ENCODE results near the gene RETREG3. TPM values are rescaled to one million over a fixed set of nuclear protein-coding genes. Genes with fewer than 3 reads are reported as not detected.

Gene RETREG3
- total and polyA plus RNA-seq, 9 of the 15 experiments (the other 6 are each of a cell fraction or from before 2014, with no cell fraction given) = 4.1 to 39.0 (median 16.9) TPM

- TF ChIP-seq UBTF (IDR thresholded peaks at IDR 0.05; ENCODE audit: borderline replicate concordance in 1 of 2, low read depth in 2 of 2, low read length in 2 of 2) (peak in 1 of 2 experiments; percentile 26; a peak in 1 of 4 replicates), RBM15 (IDR thresholded peaks at IDR 0.05; ENCODE audit: insufficient read depth, low read length) (no peak), ZBTB40 (IDR thresholded peaks at IDR 0.05) (peak; percentile 69), ZBTB40 (CRISPR knock-in tag; IDR thresholded peaks at IDR 0.05) (no peak), REST (IDR thresholded peaks at IDR 0.05; ENCODE audit: borderline replicate concordance) (peak; percentile 84), REST (CRISPR knock-in tag; IDR thresholded peaks at IDR 0.05; ENCODE audit: low read depth) (peak; percentile 86)
Observed at GRCh38 chr17:42535155-42536047, 73.8 kb downstream of the RETREG3 start (continued).
